Left ventricle myocardium inferior (tissue), 1 donor: ENCODE results near the gene SIRPD. TPM values are rescaled to one million over a fixed set of nuclear protein-coding genes. Genes with fewer than 3 reads are reported as not detected.
"Not testable (repeated sequence)": the region's sequence is repeated elsewhere in the genome, so short reads cannot be mapped to it uniquely, and the experiment has no call there.

Source experiments
- DNase-seq: peaks from one replicate; pipeline ENCODE4 v3.0.0-alpha.2; 2020
- H3K27ac ChIP-seq: fragments of 200-600 bp; replicated peaks from 2 replicates; pipeline ENCODE4 v1.8.0; 2021
- H3K27me3 ChIP-seq: fragments of 200-600 bp; 2 replicates; pipeline ENCODE4 v1.8.0; 2021; ENCODE audit warnings: low read depth
- H3K36me3 ChIP-seq: fragments of 200-600 bp; 2 replicates; pipeline ENCODE4 v1.8.0; 2021
- H3K4me1 ChIP-seq: fragments of 200-600 bp; 2 replicates; pipeline ENCODE4 v1.8.0; 2021
- H3K4me3 ChIP-seq: fragments of 200-600 bp; 2 replicates; pipeline ENCODE4 v1.8.0; 2021; ENCODE audit warnings: mild to moderate bottlenecking, moderate library complexity
- H3K9me3 ChIP-seq: fragments of 200-600 bp; replicated peaks from 2 replicates; pipeline ENCODE4 v1.8.0; 2021
- intact Hi-C: fragments of 100-400 bp; cut with micrococcal nuclease; formaldehyde crosslinking; loops from one replicate; pipeline ENCODE4 v1.11.0; 2022
- total RNA-seq: library from RNA; stranded (reverse); fragmentation: NEBNext Ultra II Directional; extraction: Animal tissue kit (Norgen Biotek cat#: 25700); gene quantifications from one replicate; pipeline ENCODE4 v1.2.1, GENCODE V29; 2021
- TF ChIP-seq, protein P1 (sequence below): fragments of 200-600 bp; IDR thresholded peaks from 2 replicates; pipeline ENCODE4 v1.8.0; 2021; ENCODE audit warnings: antibody characterized with exemption, mild to moderate bottlenecking, borderline replicate concordance
- donor health status: DM: no; HTN: yes; CAD: no; lungs with severe emphysema.

Gene SIRPD
- total RNA-seq, 1 donor from 2014 or later = not detected

- Histone ChIP-seq H3K4me3 (no peak overlapping the region), H3K36me3 (no peaks in the 10 kb centered on the region), H3K27ac (no peak overlapping the region), H3K4me1 (no peaks in the 10 kb centered on the region), H3K9me3 (peaks cover 8% of the 10 kb centered on the region), H3K27me3 (peaks cover 61% of the 10 kb centered on the region)
- TF ChIP-seq, protein P1, sequence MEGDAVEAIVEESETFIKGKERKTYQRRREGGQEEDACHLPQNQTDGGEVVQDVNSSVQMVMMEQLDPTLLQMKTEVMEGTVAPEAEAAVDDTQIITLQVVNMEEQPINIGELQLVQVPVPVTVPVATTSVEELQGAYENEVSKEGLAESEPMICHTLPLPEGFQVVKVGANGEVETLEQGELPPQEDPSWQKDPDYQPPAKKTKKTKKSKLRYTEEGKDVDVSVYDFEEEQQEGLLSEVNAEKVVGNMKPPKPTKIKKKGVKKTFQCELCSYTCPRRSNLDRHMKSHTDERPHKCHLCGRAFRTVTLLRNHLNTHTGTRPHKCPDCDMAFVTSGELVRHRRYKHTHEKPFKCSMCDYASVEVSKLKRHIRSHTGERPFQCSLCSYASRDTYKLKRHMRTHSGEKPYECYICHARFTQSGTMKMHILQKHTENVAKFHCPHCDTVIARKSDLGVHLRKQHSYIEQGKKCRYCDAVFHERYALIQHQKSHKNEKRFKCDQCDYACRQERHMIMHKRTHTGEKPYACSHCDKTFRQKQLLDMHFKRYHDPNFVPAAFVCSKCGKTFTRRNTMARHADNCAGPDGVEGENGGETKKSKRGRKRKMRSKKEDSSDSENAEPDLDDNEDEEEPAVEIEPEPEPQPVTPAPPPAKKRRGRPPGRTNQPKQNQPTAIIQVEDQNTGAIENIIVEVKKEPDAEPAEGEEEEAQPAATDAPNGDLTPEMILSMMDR = peak; percentile 90
- intact Hi-C loops = no loop called here
- DNase-seq = peak; percentile 54
These were observed 53.8 kb downstream of the SIRPD start for GRCh38 chr20:1503564-1504227.

DNA sequence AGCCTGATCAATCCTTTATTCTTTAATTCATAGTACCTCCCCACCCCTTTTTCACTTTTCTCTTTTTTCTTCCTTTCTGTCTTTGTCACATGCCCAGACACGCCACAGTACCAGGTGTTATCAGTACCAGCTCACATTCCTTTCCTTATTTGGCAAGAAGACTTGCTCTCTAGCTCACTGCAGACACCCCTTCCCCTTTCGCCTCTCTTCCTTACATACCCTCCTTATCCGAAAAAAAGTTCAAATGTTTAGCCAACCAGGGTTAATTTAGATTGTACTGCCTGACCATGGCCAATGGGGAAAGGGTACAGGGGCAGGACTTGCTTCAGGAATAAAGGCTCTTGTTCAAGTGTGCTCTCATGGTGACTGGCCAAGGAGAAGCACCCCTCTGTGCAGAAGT is 57.0 kb downstream of the SIRPD start:
- Histone ChIP-seq H3K4me1 (no peaks in the 10 kb centered on the region), H3K27me3 (peaks cover 38% of the 10 kb centered on the region), H3K36me3 (no peaks in the 10 kb centered on the region), H3K9me3 (peaks cover 17% of the 10 kb centered on the region), H3K4me3 (no peak overlapping the region), H3K27ac (no peak overlapping the region)
- DNase-seq = no peak
- TF ChIP-seq, protein P1 = no peak
- intact Hi-C loops = no loop called here

DNA sequence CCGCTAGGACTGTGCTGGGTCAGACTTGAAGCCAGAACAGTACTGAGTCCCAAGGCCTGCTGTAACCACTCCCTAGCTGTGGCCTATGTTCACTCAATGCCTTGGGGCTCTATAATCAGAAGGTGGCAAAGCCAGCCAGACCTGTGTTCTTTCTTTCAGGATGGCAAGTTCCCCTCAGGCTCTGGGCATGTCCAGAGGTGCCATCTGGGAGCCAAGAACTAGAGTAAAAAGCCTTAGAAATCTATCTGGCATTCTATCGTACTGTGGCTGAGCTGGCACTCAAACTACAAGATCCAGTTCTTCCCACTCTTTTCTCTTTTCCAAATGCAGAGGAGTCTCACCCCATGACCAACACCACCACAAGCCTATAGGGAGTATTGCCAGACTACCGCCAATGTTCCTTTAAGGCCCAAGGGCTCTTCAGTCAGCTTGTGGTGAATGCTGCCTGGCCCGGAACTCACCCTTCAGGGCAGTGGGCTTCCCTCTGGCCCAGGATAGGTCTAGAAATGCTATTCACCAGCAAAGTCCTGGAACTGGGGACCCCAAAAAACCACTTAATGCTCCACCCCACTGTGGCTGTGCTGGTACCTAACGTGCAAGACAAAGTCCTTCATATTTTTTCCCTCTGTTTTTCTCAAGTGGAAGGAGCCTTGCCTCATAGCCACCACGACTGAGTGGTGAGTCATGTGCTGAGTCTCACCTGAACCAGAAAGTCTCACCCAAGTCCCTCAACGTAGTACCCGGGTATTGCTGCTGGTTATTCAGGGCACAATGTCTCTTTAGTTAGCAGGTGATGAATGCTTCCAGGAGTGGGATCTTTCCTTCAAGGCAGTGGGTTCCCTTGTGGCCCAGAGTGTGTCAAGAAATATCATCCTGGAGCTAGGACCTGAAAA is 57.7 kb downstream of the SIRPD start:
- Histone ChIP-seq H3K9me3 (peaks cover 17% of the 10 kb centered on the region), H3K27ac (no peak overlapping the region), H3K36me3 (no peaks in the 10 kb centered on the region), H3K27me3 (peaks cover 32% of the 10 kb centered on the region), H3K4me1 (no peaks in the 10 kb centered on the region), H3K4me3 (no peak overlapping the region)
- TF ChIP-seq, protein P1 = no peak
- no peak for DNase-seq
- intact Hi-C loops = no loop called here

- H3K4me1 ChIP-seq, DNase-seq, intact Hi-C loops, H3K36me3 ChIP-seq, H3K4me3 ChIP-seq, H3K27ac ChIP-seq: not testable (repeated sequence)
- peaks cover 31% of the 10 kb centered on the region for H3K27me3 ChIP-seq
- H3K9me3 ChIP-seq = peaks cover 11% of the 10 kb centered on the region
These were observed 60.1 kb downstream of the SIRPD start for GRCh38 chr20:1497371-1497770.

GRCh38 chr20:1496930-1497329 is 60.6 kb downstream of the SIRPD start:
- peaks cover 8% of the 10 kb centered on the region for H3K9me3 ChIP-seq
- TF ChIP-seq, protein P1 = no peak
- peaks cover 31% of the 10 kb centered on the region for H3K27me3 ChIP-seq
- no peaks in the 10 kb centered on the region for H3K36me3 ChIP-seq
- DNase-seq = no peak
- intact Hi-C loops = no loop called here
- H3K27ac ChIP-seq = no peak overlapping the region
- H3K4me1 ChIP-seq = peaks cover 4% of the 10 kb centered on the region
- no peak overlapping the region for H3K4me3 ChIP-seq

GRCh38 chr20:1494436-1494835 is 63.1 kb downstream of the SIRPD start:
- TF ChIP-seq, protein P1 = no peak
- H3K4me3 ChIP-seq = no peak overlapping the region
- intact Hi-C loops = no loop called here
- no peaks in the 10 kb centered on the region for H3K36me3 ChIP-seq
- H3K4me1 ChIP-seq = peaks cover 6% of the 10 kb centered on the region
- no peak overlapping the region for H3K27ac ChIP-seq
- H3K27me3 ChIP-seq = peaks cover 22% of the 10 kb centered on the region
- DNase-seq = no peak
- H3K9me3 ChIP-seq = peaks cover 8% of the 10 kb centered on the region
